Memory B cell (primary cell): Measurements from ENCODE around the gene RUNX2.

ENCODE experiments used
- ATAC-seq: fragments of 150-1000 bp; cut with Tn5 transposase; 2 replicates; pipeline ENCODE4 v1.10.0; 2021; ENCODE audit warnings: low read depth, mild to moderate bottlenecking, moderate library complexity
- DNase-seq, 2 donors: peaks; one replicate each; pipeline ENCODE4 v3.0.0; 2022; ENCODE audit warnings: low spot score in 2 of 2
- H3K27ac Mint-ChIP-seq: one replicate; pipeline ENCODE4 v1.8.0; 2022; ENCODE audit warnings: mild to moderate bottlenecking, moderate library complexity, mixed read lengths
- H3K27me3 Mint-ChIP-seq: one replicate; pipeline ENCODE4 v1.8.0; 2022; ENCODE audit warnings: mixed read lengths
- H3K36me3 Mint-ChIP-seq: one replicate; pipeline ENCODE4 v1.8.0; 2022; ENCODE audit warnings: mild to moderate bottlenecking, mixed read lengths
- H3K4me1 Mint-ChIP-seq: one replicate; pipeline ENCODE4 v1.8.0; 2022; ENCODE audit warnings: mixed read lengths
- H3K4me3 Mint-ChIP-seq: one replicate; pipeline ENCODE4 v1.8.0; 2022; ENCODE audit warnings: mild to moderate bottlenecking, moderate library complexity, mixed read lengths
- H3K9me3 Mint-ChIP-seq: one replicate; pipeline ENCODE4 v1.8.0; 2022; ENCODE audit warnings: mixed read lengths

The RUNX2 gene

GRCh38 chr6:45314146-45314545 lies 14.0 kb upstream of the RUNX2 start:
- Mint-ChIP-seq H3K4me1 (peaks cover 24% of the 10 kb centered on the region), H3K36me3 (peaks cover 29% of the 10 kb centered on the region), H3K27me3 (no peaks in the 10 kb centered on the region), H3K4me3 (no peak overlapping the region), H3K27ac (no peak overlapping the region), H3K9me3 (peaks cover 5% of the 10 kb centered on the region)
- no peak for ATAC-seq
- no peak for DNase-seq

DNA sequence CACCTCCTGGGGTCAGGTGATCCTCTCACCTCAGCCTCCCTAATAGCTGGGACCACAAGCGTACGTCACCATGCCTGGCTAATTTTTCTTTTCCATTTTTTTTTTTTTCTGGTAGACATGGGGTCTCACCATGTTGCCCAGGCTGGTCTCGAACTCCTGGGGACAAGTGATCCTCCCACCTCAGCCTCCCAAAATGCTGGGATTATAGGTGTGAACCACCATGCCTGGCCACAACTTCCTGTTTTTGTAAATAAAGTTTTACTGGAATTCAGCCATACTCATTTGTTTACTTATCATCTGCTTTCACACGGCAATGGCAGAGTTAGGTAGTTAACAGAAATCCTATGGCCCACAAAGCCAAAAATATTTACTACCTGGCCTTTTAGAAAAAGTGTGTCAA lies 7.8 kb upstream of the RUNX2 start:
- Mint-ChIP-seq H3K9me3 (no peaks in the 10 kb centered on the region), H3K4me1 (peaks cover 6% of the 10 kb centered on the region), H3K36me3 (peaks cover 11% of the 10 kb centered on the region), H3K27ac (no peak overlapping the region), H3K27me3 (no peaks in the 10 kb centered on the region), H3K4me3 (no peak overlapping the region)
- DNase-seq = no peak
- ATAC-seq = no peak

- Mint-ChIP-seq H3K27me3 (no peaks in the 10 kb centered on the region), H3K36me3 (peaks cover 5% of the 10 kb centered on the region), H3K27ac (no peak overlapping the region), H3K9me3 (no peaks in the 10 kb centered on the region), H3K4me1 (peaks cover 6% of the 10 kb centered on the region), H3K4me3 (no peak overlapping the region)
- DNase-seq (no peak), ATAC-seq (no peak)
These were observed 4.4 kb upstream of the RUNX2 start for GRCh38 chr6:45323656-45324224.

DNA sequence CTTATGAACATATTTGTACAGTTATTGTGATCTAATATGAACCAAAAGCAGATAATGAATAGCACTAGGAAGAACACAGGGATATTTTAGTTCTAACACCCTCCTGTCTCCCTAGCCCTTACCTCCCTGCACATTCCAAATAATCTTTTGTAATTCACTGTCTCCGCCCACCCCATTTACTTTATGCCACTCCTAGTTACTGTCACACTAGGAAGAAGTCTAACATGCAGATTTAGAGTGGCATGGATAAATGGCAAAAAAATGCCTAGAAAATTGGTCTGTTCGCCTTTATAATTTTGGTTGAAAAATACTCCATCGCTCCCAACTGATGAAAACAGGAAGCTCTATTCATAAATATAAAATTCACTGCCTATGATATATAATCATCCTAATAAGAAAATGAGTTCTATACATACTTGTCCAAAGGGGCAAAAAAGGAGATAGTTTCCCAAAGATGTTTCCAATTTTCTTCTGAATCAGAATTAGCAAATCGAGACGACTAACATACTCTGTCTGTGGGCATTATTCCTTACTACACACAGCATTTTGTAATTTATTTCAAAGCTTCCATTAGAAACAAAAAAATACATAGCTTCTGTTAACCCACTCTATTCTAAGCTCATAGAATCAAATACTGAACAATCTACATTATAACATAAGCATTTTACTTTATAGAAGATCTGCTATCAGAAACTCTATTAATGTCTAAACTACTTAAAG lies 1.3 kb upstream of the RUNX2 start:
- no peak overlapping the region for H3K4me3 Mint-ChIP-seq
- H3K4me1 Mint-ChIP-seq = peaks cover 8% of the 10 kb centered on the region
- no peak for ATAC-seq
- H3K27ac Mint-ChIP-seq = no peak overlapping the region
- no peaks in the 10 kb centered on the region for H3K27me3 Mint-ChIP-seq
- no peak for DNase-seq
- peaks cover 5% of the 10 kb centered on the region for H3K36me3 Mint-ChIP-seq
- no peaks in the 10 kb centered on the region for H3K9me3 Mint-ChIP-seq

GRCh38 chr6:45328523-45328922 lies 393 bp downstream of the RUNX2 start:
- Mint-ChIP-seq H3K27ac (no peak overlapping the region), H3K36me3 (peaks cover 5% of the 10 kb centered on the region), H3K27me3 (no peaks in the 10 kb centered on the region), H3K9me3 (no peaks in the 10 kb centered on the region), H3K4me3 (no peak overlapping the region), H3K4me1 (peaks cover 5% of the 10 kb centered on the region)
- no peak for ATAC-seq
- DNase-seq = no peak

DNA sequence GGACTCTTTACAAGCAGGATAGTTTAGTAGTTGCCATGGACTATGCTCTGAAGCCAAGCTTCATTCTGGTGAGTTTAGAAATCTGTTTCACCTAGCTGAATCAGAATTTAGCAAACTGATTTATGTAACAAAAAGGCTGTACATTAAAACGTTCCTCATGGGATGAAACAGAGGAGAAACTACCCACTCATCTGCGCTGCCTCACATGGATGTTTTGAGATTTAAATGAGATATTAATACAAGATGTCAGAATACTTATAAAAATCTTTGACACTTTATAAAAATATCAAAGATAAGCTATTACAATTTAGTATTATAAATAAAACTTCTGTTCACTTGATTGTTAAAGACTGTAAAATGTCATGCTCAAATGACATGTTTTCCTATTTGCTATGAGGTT lies 16.8 kb downstream of the RUNX2 start:
- H3K4me3 Mint-ChIP-seq = no peak overlapping the region
- no peaks in the 10 kb centered on the region for H3K9me3 Mint-ChIP-seq
- H3K27ac Mint-ChIP-seq = no peak overlapping the region
- H3K4me1 Mint-ChIP-seq = no peaks in the 10 kb centered on the region
- no peaks in the 10 kb centered on the region for H3K27me3 Mint-ChIP-seq
- H3K36me3 Mint-ChIP-seq = peaks cover 6% of the 10 kb centered on the region
- no peak for DNase-seq
- ATAC-seq = no peak

GRCh38 chr6:45350186-45350710 lies 22.1 kb downstream of the RUNX2 start:
- no peak overlapping the region for H3K4me3 Mint-ChIP-seq
- DNase-seq (no peak), ATAC-seq (no peak)
- H3K9me3 Mint-ChIP-seq = no peaks in the 10 kb centered on the region
- peaks cover 12% of the 10 kb centered on the region for H3K36me3 Mint-ChIP-seq
- H3K4me1 Mint-ChIP-seq = no peaks in the 10 kb centered on the region
- no peaks in the 10 kb centered on the region for H3K27me3 Mint-ChIP-seq
- no peak overlapping the region for H3K27ac Mint-ChIP-seq

GRCh38 chr6:45351076-45351475 lies 22.9 kb downstream of the RUNX2 start:
- Mint-ChIP-seq H3K27ac (no peak overlapping the region), H3K27me3 (no peaks in the 10 kb centered on the region), H3K9me3 (no peaks in the 10 kb centered on the region), H3K4me3 (no peak overlapping the region), H3K36me3 (peaks cover 9% of the 10 kb centered on the region), H3K4me1 (no peaks in the 10 kb centered on the region)
- DNase-seq = no peak
- no peak for ATAC-seq

- Mint-ChIP-seq H3K27me3 (no peaks in the 10 kb centered on the region), H3K9me3 (no peaks in the 10 kb centered on the region), H3K4me1 (no peaks in the 10 kb centered on the region), H3K4me3 (no peak overlapping the region), H3K27ac (no peak overlapping the region), H3K36me3 (peaks cover 11% of the 10 kb centered on the region)
- ATAC-seq = no peak
- DNase-seq = no peak
These were observed 23.5 kb downstream of the RUNX2 start for GRCh38 chr6:45351667-45352066.

- H3K36me3 Mint-ChIP-seq = peaks cover 11% of the 10 kb centered on the region
- DNase-seq (no peak), ATAC-seq (no peak)
- H3K4me3 Mint-ChIP-seq = no peak overlapping the region
- H3K27ac Mint-ChIP-seq = no peak overlapping the region
- no peaks in the 10 kb centered on the region for H3K27me3 Mint-ChIP-seq
- no peaks in the 10 kb centered on the region for H3K9me3 Mint-ChIP-seq
- no peaks in the 10 kb centered on the region for H3K4me1 Mint-ChIP-seq
These were observed 25.5 kb downstream of the RUNX2 start for GRCh38 chr6:45353654-45354053.

GRCh38 chr6:45364466-45364865 lies 36.3 kb downstream of the RUNX2 start:
- Mint-ChIP-seq H3K4me3 (no peak overlapping the region), H3K27ac (no peak overlapping the region), H3K27me3 (no peaks in the 10 kb centered on the region), H3K4me1 (no peaks in the 10 kb centered on the region), H3K36me3 (peaks cover 3% of the 10 kb centered on the region), H3K9me3 (no peaks in the 10 kb centered on the region)
- ATAC-seq (no peak), DNase-seq (no peak)

DNA sequence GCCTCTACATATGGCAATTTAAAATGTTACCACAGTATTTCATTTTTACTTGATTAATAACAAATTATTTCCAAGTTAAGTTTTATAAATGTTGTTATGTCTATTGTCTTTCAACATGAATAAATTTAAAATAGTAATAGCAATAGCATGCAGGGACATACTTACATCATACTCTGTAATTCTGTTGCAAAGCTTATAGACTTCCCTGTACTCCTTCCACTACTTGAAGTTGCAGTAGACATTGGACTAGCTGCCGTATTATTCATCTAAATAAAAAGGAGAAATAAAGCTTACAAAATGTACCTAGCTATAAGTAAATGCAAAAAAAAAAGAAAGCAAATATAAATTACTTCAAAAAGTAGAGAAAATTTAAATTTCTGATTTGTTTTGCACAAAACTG lies 36.9 kb downstream of the RUNX2 start:
- Mint-ChIP-seq H3K27ac (no peak overlapping the region), H3K36me3 (peaks cover 3% of the 10 kb centered on the region), H3K4me3 (no peak overlapping the region), H3K27me3 (no peaks in the 10 kb centered on the region), H3K9me3 (no peaks in the 10 kb centered on the region), H3K4me1 (peaks cover 4% of the 10 kb centered on the region)
- ATAC-seq (no peak), DNase-seq (no peak)

DNA sequence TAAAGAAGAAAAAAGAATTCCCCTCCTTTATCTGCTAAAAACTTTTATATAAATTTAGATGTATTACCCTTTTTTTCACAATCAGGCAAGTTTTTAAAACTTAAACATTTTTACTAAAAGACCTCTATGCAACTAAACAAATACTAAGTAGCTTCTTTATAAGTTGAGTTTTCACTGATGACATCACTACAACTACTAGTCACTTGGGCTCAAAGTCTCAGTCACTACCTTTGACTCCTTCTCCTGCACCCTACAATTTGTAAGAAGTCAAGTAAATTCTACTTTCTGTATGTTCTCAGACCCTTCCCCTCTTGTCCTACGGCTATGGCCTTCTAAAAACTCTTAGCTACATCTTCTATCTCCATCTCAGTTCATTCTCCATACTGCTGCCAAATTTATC lies 38.4 kb downstream of the RUNX2 start:
- H3K27me3 Mint-ChIP-seq = no peaks in the 10 kb centered on the region
- peaks cover 3% of the 10 kb centered on the region for H3K36me3 Mint-ChIP-seq
- peaks cover 6% of the 10 kb centered on the region for H3K4me1 Mint-ChIP-seq
- H3K4me3 Mint-ChIP-seq = no peak overlapping the region
- no peak for ATAC-seq
- DNase-seq = no peak
- no peak overlapping the region for H3K27ac Mint-ChIP-seq
- no peaks in the 10 kb centered on the region for H3K9me3 Mint-ChIP-seq

- no peaks in the 10 kb centered on the region for H3K9me3 Mint-ChIP-seq
- DNase-seq (no peak), ATAC-seq (no peak)
- no peak overlapping the region for H3K4me3 Mint-ChIP-seq
- H3K4me1 Mint-ChIP-seq = peaks cover 6% of the 10 kb centered on the region
- no peaks in the 10 kb centered on the region for H3K27me3 Mint-ChIP-seq
- H3K27ac Mint-ChIP-seq = no peak overlapping the region
- no peaks in the 10 kb centered on the region for H3K36me3 Mint-ChIP-seq
These were observed 39.9 kb downstream of the RUNX2 start for GRCh38 chr6:45367999-45368398.

- ATAC-seq (no peak), DNase-seq (no peak)
- Mint-ChIP-seq H3K27ac (no peak overlapping the region), H3K4me1 (peaks cover 6% of the 10 kb centered on the region), H3K36me3 (no peaks in the 10 kb centered on the region), H3K9me3 (no peaks in the 10 kb centered on the region), H3K4me3 (no peak overlapping the region), H3K27me3 (no peaks in the 10 kb centered on the region)
These were observed 41.7 kb downstream of the RUNX2 start for GRCh38 chr6:45369870-45370269.
